Activated CD8-positive, alpha-beta memory T cell treated with anti-CD3 and anti-CD28 coated beads, Interleukin-2, amount 50 U/mL, for 24 hours (primary cell): ENCODE measurements around the gene EMB.
"Not testable (repeated sequence)": the region's sequence is repeated elsewhere in the genome, so short reads cannot be mapped to it uniquely, and the experiment has no call there.

Experiments used
- DNase-seq: peaks from one replicate; pipeline ENCODE4 v3.0.0-alpha.2; 2020; ENCODE audit errors: extremely low read depth

The EMB gene

DNA sequence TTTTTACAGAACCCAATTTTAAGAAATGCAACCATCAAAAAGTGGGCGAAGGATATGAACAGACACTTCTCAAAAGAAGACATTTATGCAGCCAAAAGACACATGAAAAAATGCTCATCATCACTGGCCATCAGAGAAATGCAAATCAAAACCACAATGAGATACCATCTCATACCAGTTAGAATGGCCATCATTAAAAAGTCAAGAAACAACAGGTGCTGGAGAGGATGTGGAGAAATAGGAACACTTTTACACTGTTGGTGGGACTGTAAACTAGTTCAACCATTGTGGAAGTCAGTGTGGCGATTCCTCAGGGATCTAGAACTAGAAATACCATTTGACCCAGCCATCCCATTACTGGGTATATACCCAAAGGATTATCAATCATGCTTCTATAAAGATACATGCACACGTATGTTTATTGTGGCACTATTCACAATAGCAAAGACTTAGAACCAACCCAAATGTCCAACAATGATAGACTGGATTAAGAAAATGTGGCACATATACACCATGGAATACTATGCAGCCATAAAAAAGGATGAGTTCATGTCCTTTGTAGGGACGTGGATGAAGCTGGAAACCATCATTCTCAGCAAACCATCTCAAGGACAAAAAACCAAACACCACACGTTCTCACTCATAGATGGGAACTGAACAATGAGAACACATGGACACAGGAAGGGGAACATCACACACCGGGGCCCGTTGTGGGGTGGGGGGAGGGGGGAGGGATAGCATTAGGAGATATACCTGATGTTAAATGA, 19.7 kb downstream of the EMB start:
- not testable (repeated sequence) for DNase-seq

DNA sequence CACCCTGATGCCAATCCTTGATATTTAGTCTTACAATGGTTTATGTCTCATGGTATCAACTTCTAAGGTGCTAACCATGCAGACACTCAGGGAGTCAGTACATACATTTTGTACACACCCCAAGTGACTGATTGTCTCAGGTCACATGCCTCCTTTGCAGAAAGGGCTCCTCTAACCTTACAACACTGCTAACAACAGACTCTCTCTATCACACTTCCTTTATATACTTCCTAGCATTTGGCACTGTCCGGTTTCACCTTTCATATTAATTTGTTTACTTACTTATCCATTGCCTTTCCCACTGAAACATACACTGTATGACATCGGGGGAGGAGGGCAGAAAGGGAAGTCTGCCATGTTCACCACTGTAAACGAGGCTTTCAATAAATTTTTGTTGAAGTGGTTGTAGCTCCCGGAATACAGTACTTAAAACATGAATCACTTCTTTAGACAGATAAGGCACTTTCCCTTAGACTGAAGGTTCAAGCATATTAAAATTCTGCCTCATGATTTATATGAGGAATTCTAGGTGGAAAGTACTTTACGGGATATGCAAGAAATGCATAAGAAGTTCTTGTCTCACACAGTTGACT, 20.6 kb downstream of the EMB start:
- DNase-seq = no peak

DNA sequence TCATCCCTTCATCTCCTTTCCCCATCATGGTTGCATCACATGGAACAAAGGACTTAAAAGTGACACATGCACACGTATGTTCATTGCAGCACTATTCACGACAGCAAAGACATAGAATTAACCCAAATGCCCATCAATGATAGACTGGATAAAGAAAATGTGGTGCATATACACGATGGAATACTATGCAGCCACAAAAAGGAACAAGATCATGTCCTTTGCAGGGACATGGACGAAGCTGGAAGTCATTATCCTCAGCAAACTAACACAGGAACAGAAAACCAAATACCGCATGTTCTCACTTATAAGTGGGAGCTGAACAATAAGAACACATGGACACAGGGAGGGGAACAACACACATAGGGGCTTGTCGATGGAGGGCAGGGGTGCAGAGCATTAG, 21.4 kb downstream of the EMB start:
- DNase-seq = not testable (repeated sequence)

GRCh38 chr5:50416637-50417036, 24.5 kb downstream of the EMB start:
- DNase-seq = not testable (repeated sequence)

DNA sequence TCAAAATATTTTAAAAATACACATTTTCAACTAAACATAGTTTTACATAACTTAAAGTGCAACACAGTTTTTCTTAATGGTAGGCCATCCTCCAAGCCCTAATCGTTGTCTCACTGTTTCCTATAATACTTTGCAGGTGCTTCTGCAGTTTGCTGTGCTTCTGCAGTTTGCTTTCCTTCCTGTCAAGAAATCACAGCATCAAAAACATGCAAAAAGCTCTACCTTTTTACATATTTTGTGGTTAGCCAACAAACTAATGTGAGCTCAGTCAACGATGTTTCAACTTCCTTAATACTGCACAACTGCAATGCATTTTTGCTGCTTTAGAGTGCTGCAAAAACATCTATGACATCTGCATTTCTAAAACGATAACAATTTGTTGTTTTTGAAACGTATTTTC, 25.2 kb downstream of the EMB start:
- no peak for DNase-seq

DNA sequence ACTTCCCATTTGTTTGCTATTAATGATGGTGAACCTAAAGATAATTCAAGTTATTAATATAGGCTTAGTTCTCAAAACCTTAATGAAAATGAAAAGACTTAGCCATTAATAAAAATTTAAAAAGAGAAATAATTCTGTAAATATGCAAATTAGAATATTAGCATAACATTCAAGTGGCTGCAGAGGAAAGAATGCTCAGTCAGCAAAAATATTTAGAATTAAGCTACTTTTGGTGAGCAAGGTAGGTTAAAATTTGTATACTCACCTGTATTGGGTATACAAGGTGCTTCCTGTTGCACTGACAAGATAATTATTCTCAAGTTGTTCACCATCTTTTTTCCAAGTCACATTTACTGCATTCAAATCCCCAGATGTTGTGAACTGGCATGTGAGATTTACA, 30.2 kb downstream of the EMB start:
- DNase-seq = not testable (repeated sequence)

- DNase-seq = no peak
These were observed 34.2 kb downstream of the EMB start for GRCh38 chr5:50406877-50407276.

- DNase-seq = no peak
These were observed 39.8 kb downstream of the EMB start for GRCh38 chr5:50401336-50401735.

- DNase-seq = not testable (repeated sequence)
These were observed 47.0 kb downstream of the EMB start for GRCh38 chr5:50393925-50394609.

GRCh38 chr5:50392289-50392688, 48.8 kb downstream of the EMB start:
- not testable (repeated sequence) for DNase-seq

GRCh38 chr5:50384381-50384780, 56.7 kb downstream of the EMB start:
- not testable (repeated sequence) for DNase-seq

DNA sequence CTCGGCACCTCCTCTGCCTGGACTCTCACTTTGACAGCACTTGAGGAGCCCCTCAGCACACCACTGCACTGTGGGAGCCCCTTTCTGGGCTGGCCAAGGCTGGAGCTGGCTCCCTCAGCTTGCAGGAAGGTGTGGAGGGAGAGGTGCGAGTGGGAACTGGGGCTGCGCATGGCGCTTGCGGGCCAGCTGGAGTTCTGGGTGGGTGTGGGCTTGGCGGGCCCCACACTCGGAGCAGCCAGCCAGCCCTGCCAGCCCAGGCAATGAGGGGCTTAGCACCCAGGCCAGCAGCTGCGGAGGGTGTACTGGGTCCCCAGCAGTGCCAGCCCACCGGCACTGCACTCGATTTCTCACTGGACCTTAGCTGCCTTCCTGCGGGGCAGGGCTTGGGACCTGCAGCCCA, 64.4 kb downstream of the EMB start:
- DNase-seq = not testable (repeated sequence)

DNA sequence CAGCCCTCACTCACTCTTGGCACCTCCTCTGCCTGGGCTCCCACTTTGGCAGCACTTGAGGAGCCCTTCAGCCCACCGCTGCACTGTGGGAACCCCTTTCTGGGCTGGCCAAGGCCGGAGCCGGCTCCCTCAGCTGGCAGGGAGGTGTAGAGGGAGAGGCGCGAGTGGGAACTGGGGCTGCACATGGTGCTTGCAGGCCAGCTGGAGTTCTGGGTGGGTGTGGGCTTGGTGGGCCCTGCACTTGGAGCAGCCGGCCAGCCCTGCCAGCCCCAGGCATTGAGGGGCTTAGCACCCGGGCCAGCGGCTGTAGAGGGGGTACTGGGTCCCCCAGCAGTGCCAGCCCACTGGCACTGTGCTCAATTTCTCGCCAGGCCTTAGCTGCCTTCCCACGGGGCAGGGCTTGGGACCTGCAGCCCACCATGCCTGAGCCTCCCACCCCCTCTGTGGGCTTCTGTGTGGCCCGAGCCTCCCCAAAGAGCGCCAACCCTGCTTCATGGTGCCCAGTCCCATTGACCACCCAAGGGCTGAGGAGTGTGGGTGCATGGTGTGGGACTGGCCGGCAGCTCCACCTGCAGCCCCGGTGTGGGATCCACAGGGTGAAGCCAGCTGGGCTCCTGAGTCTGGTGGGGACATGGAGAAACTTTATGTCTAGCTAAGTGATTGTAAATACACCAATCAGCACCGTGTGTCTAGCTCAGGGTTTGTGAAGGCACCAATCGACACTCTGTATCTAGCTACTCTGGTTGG, 71.6 kb downstream of the EMB start:
- DNase-seq = not testable (repeated sequence)

GRCh38 chr5:50365426-50366251, 75.4 kb downstream of the EMB start:
- DNase-seq = no peak

DNA sequence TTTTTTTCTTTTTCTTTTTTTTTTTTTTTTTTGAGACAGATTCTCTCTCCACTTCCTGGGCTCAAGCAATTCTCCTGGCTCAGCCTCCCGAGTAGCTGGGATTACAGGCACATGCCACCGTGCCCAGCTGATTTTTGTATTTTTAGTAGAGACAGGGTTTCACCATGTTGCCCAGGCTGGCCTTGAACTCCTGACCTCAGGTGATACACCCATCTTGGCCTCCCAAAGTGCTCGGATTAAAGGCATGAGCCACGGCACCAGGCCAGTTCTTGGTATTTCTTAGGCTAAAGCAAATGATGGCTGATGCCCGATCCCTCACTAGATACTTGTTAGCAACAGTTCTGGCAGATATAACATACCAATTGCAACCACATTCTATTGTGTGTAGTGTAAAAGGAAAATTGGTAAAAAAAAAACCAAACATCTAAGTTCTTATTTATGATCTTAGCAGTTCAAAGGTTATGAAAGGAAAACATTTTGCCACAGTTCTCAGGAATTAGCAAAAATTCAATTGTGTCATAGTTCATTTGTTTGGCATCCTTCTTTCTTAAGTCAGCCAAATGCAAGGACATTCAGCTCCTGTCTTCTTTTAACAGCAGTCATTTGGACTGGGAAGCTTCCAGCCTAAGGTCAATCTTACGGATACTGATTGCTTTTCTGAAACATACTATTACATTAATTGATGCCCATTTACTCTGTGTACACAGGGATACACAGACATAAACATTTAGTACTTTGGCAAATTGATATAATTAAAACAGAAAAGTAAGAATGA, 76.4 kb downstream of the EMB start:
- not testable (repeated sequence) for DNase-seq

DNA sequence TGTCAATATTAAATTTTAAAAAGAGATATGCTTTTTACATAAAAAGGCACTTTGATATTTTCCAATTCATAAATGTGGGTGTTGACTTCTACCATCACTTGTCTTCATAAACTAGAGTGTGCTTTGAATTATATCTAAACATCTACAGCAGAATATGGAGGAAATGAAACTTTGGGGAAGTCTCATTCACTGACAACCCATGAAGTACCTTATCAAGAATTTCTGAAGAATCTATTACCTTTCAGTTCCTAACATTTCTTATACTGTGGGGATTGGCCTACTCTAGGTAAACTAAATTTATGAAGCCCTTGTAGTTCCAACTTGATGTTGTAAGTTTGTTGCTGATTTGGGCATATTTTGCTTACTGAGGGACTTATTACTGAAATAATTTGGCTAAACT, 81.9 kb downstream of the EMB start:
- DNase-seq = no peak

DNA sequence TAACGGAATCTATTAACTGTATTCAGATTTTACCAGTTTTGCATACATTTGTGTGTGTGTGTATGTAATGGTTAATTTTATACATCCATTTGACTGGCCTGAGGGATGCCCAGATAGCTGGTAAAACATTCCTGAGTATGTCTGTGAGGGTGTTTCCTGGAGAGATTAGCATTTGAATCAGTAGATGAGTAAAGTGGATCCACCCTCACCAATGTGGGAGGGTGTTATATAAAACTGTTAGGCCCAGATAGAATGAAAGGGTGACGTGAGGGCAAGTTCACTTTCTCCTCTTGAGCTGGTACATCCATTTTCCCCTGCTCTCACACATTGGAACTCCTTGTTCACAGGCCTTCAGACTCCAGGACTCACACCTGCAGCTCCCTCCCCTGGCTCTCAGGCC, 88.7 kb downstream of the EMB start:
- DNase-seq = no peak
